Right cardiac atrium (tissue), 5 donors: Measurements from ENCODE around the gene ELP2. TPM values are rescaled to one million over a fixed set of nuclear protein-coding genes. Genes with fewer than 3 reads are reported as not detected.
"Not testable (repeated sequence)": the region's sequence is repeated elsewhere in the genome, so short reads cannot be mapped to it uniquely, and the experiment has no call there.

Experiments used
- ATAC-seq, 2 donors: fragments of 200-7000 bp; cut with Tn5 transposase; one replicate each; pipeline versions ENCODE4 v1.8.0 to v1.9.1; 2020; ENCODE audit warnings: moderate library complexity in 2 of 2, mild to moderate bottlenecking in 1 of 2
- DNase-seq, 3 donors: peaks; one replicate each; pipeline ENCODE4 v3.0.0-alpha.2; 2020
- H3K27ac ChIP-seq: one replicate; pipeline ENCODE4 v1.5.1; 2013; ENCODE audit warnings: mild to moderate bottlenecking, low read length, control low read depth, moderate library complexity
- H3K27me3 ChIP-seq: one replicate; pipeline ENCODE4 v1.6.1; 2013; ENCODE audit not compliant: control insufficient read depth, insufficient read depth
- H3K4me1 ChIP-seq: one replicate; pipeline ENCODE4 v1.6.1; 2013; ENCODE audit warnings: low read length; ENCODE audit not compliant: control insufficient read depth, insufficient read depth
- H3K4me3 ChIP-seq: one replicate; pipeline ENCODE4 v1.5.1; 2013; ENCODE audit warnings: low read length, control low read depth
- H3K9me3 ChIP-seq: one replicate; pipeline ENCODE4 v1.6.1; 2013; ENCODE audit warnings: low read length; ENCODE audit not compliant: control insufficient read depth
- WGBS: extraction: QIAGEN DNeasy Blood & Tissue Kit; methylation state at CpG from one replicate; pipeline ENCODE4 v1.1.7; 2013; 5-methylcytosine and 5-hydroxymethylcytosine counted together
- intact Hi-C, 4 donors: fragments of 100-400 bp; cut with DNase I; formaldehyde crosslinking; loops; one replicate each; pipeline versions ENCODE4 v1.11.0 to v1.14.0; 2022 to 2023
- polyA plus RNA-seq: library from polyadenylated mRNA; stranded (reverse); fragments of 200-250 nt; gene quantifications from one replicate; pipeline ENCODE4 v1.2.3, GENCODE V29; 2013
- total RNA-seq, 4 donors: library from RNA; stranded (reverse); fragmentation: NEBNext Ultra II Directional; extraction: Animal tissue kit (Norgen Biotek cat#: 25700); gene quantifications; one replicate each; pipeline ENCODE4 v1.2.1, GENCODE V29; 2021
- donor health status: healthy with polysubstance abuse.
- donor health status: DM: no; HTN: yes; CAD: no.
- donor health status: DM: no; HTN: no; CAD: no.
- donor health status: DM: no; HTN: yes; CAD: no; lungs with severe emphysema.
- donor health status: DM: yes; HTN: yes; CAD: no.

The ELP2 gene
- total and polyA plus RNA-seq, 5 donors, result 31.4 to 56.6 (median 54.0) TPM

GRCh38 chr18:36199691-36200295 lies 70.1 kb downstream of the ELP2 start:
- Histone ChIP-seq H3K4me1 (no peaks in the 10 kb centered on the region), H3K27ac (no peak overlapping the region), H3K27me3 (no peaks in the 10 kb centered on the region), H3K9me3 (no peaks in the 10 kb centered on the region), H3K4me3 (no peak overlapping the region)
- DNase-seq, result no peak
- intact Hi-C loops, result loop anchor here in 1 of 4 donors (5.0 kb wide), 1 partner anchor 83 kb away; no protein-coding TSS in a partner anchor
- 85% methylated on average over 22 of the region's 22 CpGs for WGBS
- ATAC-seq, result no peak

- ATAC-seq (no peak), DNase-seq (no peak)
- intact Hi-C loops, result no loop called here
Measured at GRCh38 chr18:36200354-36200771, 70.7 kb downstream of the ELP2 start.

GRCh38 chr18:36201765-36202164 lies 72.1 kb downstream of the ELP2 start:
- H3K27me3 ChIP-seq, result no peaks in the 10 kb centered on the region
- H3K9me3 ChIP-seq, result no peaks in the 10 kb centered on the region
- 90% methylated on average over 2 of the region's 2 CpGs for WGBS
- H3K27ac ChIP-seq, result no peak overlapping the region
- DNase-seq (no peak), ATAC-seq (no peak)
- intact Hi-C loops, result no loop called here
- no peaks in the 10 kb centered on the region for H3K4me1 ChIP-seq
- H3K4me3 ChIP-seq, result no peak overlapping the region

More at GRCh38 chr18:36200354-36200771, 70.7 kb downstream of the ELP2 start:
- Histone ChIP-seq H3K4me3 (no peak overlapping the region), H3K27me3 (no peaks in the 10 kb centered on the region), H3K9me3 (no peaks in the 10 kb centered on the region), H3K4me1 (no peaks in the 10 kb centered on the region), H3K27ac (no peak overlapping the region)

- Histone ChIP-seq H3K4me1 (no peaks in the 10 kb centered on the region), H3K9me3 (no peaks in the 10 kb centered on the region), H3K27me3 (no peaks in the 10 kb centered on the region), H3K4me3 (no peak overlapping the region), H3K27ac (no peak overlapping the region)
- 74% methylated on average over 7 of the region's 7 CpGs for WGBS
- DNase-seq (no peak), ATAC-seq (no peak)
- intact Hi-C loops, result no loop called here
Measured at GRCh38 chr18:36203360-36203895, 73.7 kb downstream of the ELP2 start.

- intact Hi-C loops, result no loop called here
- no peaks in the 10 kb centered on the region for H3K27me3 ChIP-seq
- no peak overlapping the region for H3K4me3 ChIP-seq
- H3K9me3 ChIP-seq, result no peaks in the 10 kb centered on the region
- no peak overlapping the region for H3K27ac ChIP-seq
- H3K4me1 ChIP-seq, result no peaks in the 10 kb centered on the region
- 77% methylated on average over 4 of the region's 4 CpGs for WGBS
- ATAC-seq, result no peak
- DNase-seq, result no peak
Measured at GRCh38 chr18:36205166-36205565, 75.5 kb downstream of the ELP2 start.

- DNase-seq (no peak), ATAC-seq (no peak)
- Histone ChIP-seq H3K9me3 (no peaks in the 10 kb centered on the region), H3K4me3 (no peak overlapping the region), H3K27ac (no peak overlapping the region), H3K27me3 (no peaks in the 10 kb centered on the region), H3K4me1 (peaks cover 1% of the 10 kb centered on the region)
- intact Hi-C loops, result no loop called here
- WGBS, result 95% methylated on average over 1 of the region's 1 CpG
Measured at GRCh38 chr18:36207303-36207702, 77.6 kb downstream of the ELP2 start.

- H3K27ac ChIP-seq, DNase-seq, intact Hi-C loops, H3K4me3 ChIP-seq, H3K27me3 ChIP-seq, H3K9me3 ChIP-seq, ATAC-seq, H3K4me1 ChIP-seq: not testable (repeated sequence)
- WGBS, result 95% methylated on average over 2 of the region's 2 CpGs
Measured at GRCh38 chr18:36207969-36208368, 78.3 kb downstream of the ELP2 start.

- ATAC-seq (peak in 1 of 2 donors; percentile 23), DNase-seq (no peak)
- Histone ChIP-seq H3K9me3 (no peaks in the 10 kb centered on the region), H3K4me1 (peaks cover 5% of the 10 kb centered on the region), H3K27me3 (no peaks in the 10 kb centered on the region), H3K4me3 (no peak overlapping the region), H3K27ac (no peak overlapping the region)
- intact Hi-C loops, result no loop called here
- 78% methylated on average over 6 of the region's 6 CpGs for WGBS
Measured at GRCh38 chr18:36211612-36212065, 81.9 kb downstream of the ELP2 start.

- Histone ChIP-seq H3K4me1 (peaks cover 5% of the 10 kb centered on the region), H3K9me3 (no peaks in the 10 kb centered on the region), H3K27me3 (no peaks in the 10 kb centered on the region), H3K27ac (no peak overlapping the region), H3K4me3 (no peak overlapping the region)
- ATAC-seq (peak; percentile 57 to 80), DNase-seq (peak; percentile 29 to 74 (median 69))
- intact Hi-C loops, result no loop called here
- WGBS, result 58% methylated on average over 13 of the region's 13 CpGs
Measured at GRCh38 chr18:36212301-36213171, 82.8 kb downstream of the ELP2 start.

GRCh38 chr18:36214811-36215210 lies 85.1 kb downstream of the ELP2 start:
- Histone ChIP-seq H3K9me3 (no peaks in the 10 kb centered on the region), H3K27ac (no peak overlapping the region), H3K27me3 (no peaks in the 10 kb centered on the region), H3K4me3 (no peak overlapping the region), H3K4me1 (peaks cover 5% of the 10 kb centered on the region)
- ATAC-seq, result no peak
- no peak for DNase-seq
- WGBS, result 90% methylated on average over 8 of the region's 8 CpGs
- intact Hi-C loops, result no loop called here

- Histone ChIP-seq H3K4me3 (no peak overlapping the region), H3K4me1 (peaks cover 5% of the 10 kb centered on the region), H3K27ac (no peak overlapping the region), H3K9me3 (no peaks in the 10 kb centered on the region), H3K27me3 (no peaks in the 10 kb centered on the region)
- DNase-seq (no peak), ATAC-seq (no peak)
- WGBS, result 72% methylated on average over 9 of the region's 9 CpGs
- intact Hi-C loops, result no loop called here
Measured at GRCh38 chr18:36215577-36215976, 85.9 kb downstream of the ELP2 start.
